22Rv1 (cell line): ENCODE measurements around the gene WWC2.

Source experiments
- ZFX ChIP-seq: fragments of 450-650 bp; IDR thresholded peaks from 2 replicates; pipeline ENCODE4 v1.6.1; 2017; ENCODE audit warnings: antibody characterized with exemption, borderline replicate concordance
- TF ChIP-seq, protein P1 (sequence below): fragments of 450-650 bp; IDR thresholded peaks from 2 replicates; pipeline ENCODE4 v1.5.1; 2017; ENCODE audit warnings: mild to moderate bottlenecking

GRCh38 chr4:183354219-183354618, 255.2 kb downstream of the WWC2 start:
- TF ChIP-seq, protein P1, sequence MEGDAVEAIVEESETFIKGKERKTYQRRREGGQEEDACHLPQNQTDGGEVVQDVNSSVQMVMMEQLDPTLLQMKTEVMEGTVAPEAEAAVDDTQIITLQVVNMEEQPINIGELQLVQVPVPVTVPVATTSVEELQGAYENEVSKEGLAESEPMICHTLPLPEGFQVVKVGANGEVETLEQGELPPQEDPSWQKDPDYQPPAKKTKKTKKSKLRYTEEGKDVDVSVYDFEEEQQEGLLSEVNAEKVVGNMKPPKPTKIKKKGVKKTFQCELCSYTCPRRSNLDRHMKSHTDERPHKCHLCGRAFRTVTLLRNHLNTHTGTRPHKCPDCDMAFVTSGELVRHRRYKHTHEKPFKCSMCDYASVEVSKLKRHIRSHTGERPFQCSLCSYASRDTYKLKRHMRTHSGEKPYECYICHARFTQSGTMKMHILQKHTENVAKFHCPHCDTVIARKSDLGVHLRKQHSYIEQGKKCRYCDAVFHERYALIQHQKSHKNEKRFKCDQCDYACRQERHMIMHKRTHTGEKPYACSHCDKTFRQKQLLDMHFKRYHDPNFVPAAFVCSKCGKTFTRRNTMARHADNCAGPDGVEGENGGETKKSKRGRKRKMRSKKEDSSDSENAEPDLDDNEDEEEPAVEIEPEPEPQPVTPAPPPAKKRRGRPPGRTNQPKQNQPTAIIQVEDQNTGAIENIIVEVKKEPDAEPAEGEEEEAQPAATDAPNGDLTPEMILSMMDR, result no peak
- no peak for TF ChIP-seq ZFX
